ENCODE measurements around the gene SMARCD1. TPM values are rescaled to one million over a fixed set of nuclear protein-coding genes. Genes with fewer than 3 reads are reported as not detected.

The SMARCD1 gene
- polyA plus RNA-seq (2013, experiment 1 of 2): 125 TPM
- polyA plus RNA-seq (2013, experiment 2 of 2): 122 TPM

DNA sequence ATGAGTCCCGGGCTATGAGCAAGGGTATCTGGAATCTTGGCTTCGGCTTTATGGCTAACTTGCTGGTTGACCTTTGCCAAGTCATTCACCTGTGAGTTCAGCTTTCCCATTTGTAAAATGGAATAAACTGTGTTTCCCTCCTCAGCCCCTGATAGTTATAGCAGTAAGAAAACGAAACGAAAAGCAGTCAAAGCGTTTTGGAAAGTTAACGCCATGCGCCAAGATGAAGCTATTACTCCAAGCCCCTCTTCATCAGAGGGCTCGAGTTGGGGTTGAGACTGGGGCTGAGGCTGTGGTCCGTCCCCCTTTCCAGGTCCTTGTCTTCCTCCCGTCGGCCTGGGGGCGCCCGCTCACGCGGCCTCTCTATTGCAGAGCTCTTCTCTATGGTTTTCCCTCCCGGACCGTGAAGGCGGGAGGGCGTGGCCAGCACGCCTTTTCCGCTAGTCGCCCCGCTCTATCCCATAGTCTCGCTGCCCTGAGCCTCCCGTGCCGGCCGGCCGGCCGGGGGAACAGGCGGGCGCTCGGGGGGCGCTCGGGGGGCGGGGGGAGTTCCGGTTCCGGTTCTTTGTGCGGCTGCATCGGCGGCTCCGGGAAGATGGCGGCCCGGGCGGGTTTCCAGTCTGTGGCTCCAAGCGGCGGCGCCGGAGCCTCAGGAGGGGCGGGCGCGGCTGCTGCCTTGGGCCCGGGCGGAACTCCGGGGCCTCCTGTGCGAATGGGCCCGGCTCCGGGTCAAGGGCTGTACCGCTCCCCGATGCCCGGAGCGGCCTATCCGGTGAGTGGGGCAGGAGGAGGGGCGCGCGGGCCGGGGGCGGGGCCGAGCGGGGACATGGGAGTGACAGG, at the start of gene SMARCD1:
Gene SMARCD1 (plus strand): TSS at position 568 of the 840 bp plus-strand sequence. CDS start 28 bp downstream, at position 596.
- Histone ChIP-seq H4K91ac (ENCODE audit: low read depth, low read length, poor library complexity) (no peak within 1 kb of the TSS), H3K79me1 (ENCODE audit: low read depth, low read length) (no peaks in the 10 kb centered on the region), H3K4me1 (ENCODE audit: control insufficient read depth in 2 of 2, insufficient read depth in 1 of 2, low read depth in 1 of 2, low read length in 2 of 2) (peaks cover 9 to 18% of the 10 kb centered on the region in 2 donors), H2AFZ (ENCODE audit: low read length) (peak within 1 kb of the TSS; percentile 82), H2BK15ac (ENCODE audit: low read length) (no peak within 1 kb of the TSS), H3K9me3 (replicated peaks in 1 of 2; ENCODE audit: control insufficient read depth in 2 of 2, insufficient read depth in 1 of 2, low read depth in 1 of 2, low read length in 2 of 2) (no peaks in the 10 kb centered on the region), H4K8ac (ENCODE audit: low read depth, low read length) (no peak within 1 kb of the TSS), H3K4ac (ENCODE audit: low read length) (no peak within 1 kb of the TSS), H2BK5ac (ENCODE audit: low read length) (peak within 1 kb of the TSS; percentile 78), H3K27ac (replicated peaks; ENCODE audit: low read length) (peak within 1 kb of the TSS; percentile 79), H3K27me3 (ENCODE audit: control insufficient read depth in 3 of 3, insufficient read depth in 3 of 3, low read depth in 1 of 3, low read length in 3 of 3) (no peaks in the 10 kb centered on the region), H2BK12ac (ENCODE audit: low read length) (no peak within 1 kb of the TSS), H3K23ac (ENCODE audit: low read depth, low read length, poor library complexity) (no peak within 1 kb of the TSS), H3K4me3 (ENCODE audit: low read length in 2 of 2) (peak within 1 kb of the TSS; percentile 60 to 86), H3K14ac (ENCODE audit: low read length) (no peak within 1 kb of the TSS), H3K9ac (ENCODE audit: low read depth, low read length, poor library complexity) (peak within 1 kb of the TSS; percentile 67), H3K4me2 (ENCODE audit: insufficient read depth, low read length, poor library complexity, severe bottlenecking) (peak within 1 kb of the TSS; percentile 60), H3K36me3 (replicated peaks in 1 of 2; ENCODE audit: control insufficient read depth in 2 of 2, insufficient read depth in 2 of 2, low read length in 2 of 2) (peaks cover 29 to 43% of the 10 kb centered on the region in 2 donors), H2AK5ac (ENCODE audit: low read depth, low read length) (no peak within 1 kb of the TSS), H2BK120ac (ENCODE audit: low read depth, low read length) (no peak within 1 kb of the TSS), H3K18ac (ENCODE audit: low read length) (peak within 1 kb of the TSS; percentile 95)
- WGBS, 2 donors (ENCODE audit: extremely low coverage in 2 of 2, insufficient read length in 2 of 2, insufficient replicate concordance in 1 of 2): no CpG with 5 or more reads among the region's 69 CpGs
- peak; percentile 95 for DNase-seq (ENCODE audit: low spot score)

DNA sequence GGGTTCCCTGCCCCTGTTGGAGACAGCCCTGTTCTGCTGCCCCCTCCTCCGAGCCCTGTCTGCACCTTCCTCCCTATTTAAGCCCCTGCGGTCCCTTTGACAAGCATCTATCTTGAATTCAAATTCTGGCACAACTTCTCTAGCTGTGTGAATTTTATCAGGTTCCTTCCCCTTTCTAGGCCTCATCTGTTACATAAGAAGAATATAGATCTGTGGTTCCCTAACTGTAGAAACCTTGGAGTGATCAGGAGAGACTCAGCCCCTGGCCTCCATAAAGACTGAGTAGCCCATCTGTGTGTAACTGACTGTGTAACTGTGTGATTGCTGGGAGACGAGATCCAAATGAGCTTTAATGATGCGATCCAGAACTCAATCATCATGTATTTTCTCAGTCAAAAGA, 46.8 kb upstream of the SMARCD1 start:
- Histone ChIP-seq H3K27ac (replicated peaks; ENCODE audit: low read length) (no peak overlapping the region), H2AFZ (ENCODE audit: low read length) (no peak overlapping the region), H2BK15ac (ENCODE audit: low read length) (no peak overlapping the region), H3K79me1 (ENCODE audit: low read depth, low read length) (no peaks in the 10 kb centered on the region), H2BK12ac (ENCODE audit: low read length) (no peak overlapping the region), H3K23ac (ENCODE audit: low read depth, low read length, poor library complexity) (no peak overlapping the region), H3K4me3 (ENCODE audit: low read length in 2 of 2) (no peak overlapping the region), H3K27me3 (ENCODE audit: control insufficient read depth in 3 of 3, insufficient read depth in 3 of 3, low read depth in 1 of 3, low read length in 3 of 3) (peaks cover 0 to 12% (median 0%) of the 10 kb centered on the region in 3 experiments), H3K14ac (ENCODE audit: low read length) (no peak overlapping the region), H3K36me3 (replicated peaks in 1 of 2; ENCODE audit: control insufficient read depth in 2 of 2, insufficient read depth in 2 of 2, low read length in 2 of 2) (no peaks in the 10 kb centered on the region), H3K4me1 (ENCODE audit: control insufficient read depth in 2 of 2, insufficient read depth in 1 of 2, low read depth in 1 of 2, low read length in 2 of 2) (peaks cover 3% of the 10 kb centered on the region in 2 donors), H3K4ac (ENCODE audit: low read length) (no peak overlapping the region), H4K91ac (ENCODE audit: low read depth, low read length, poor library complexity) (no peak overlapping the region), H3K9ac (ENCODE audit: low read depth, low read length, poor library complexity) (no peak overlapping the region), H2BK120ac (ENCODE audit: low read depth, low read length) (no peak overlapping the region), H4K8ac (ENCODE audit: low read depth, low read length) (no peak overlapping the region), H3K18ac (ENCODE audit: low read length) (no peak overlapping the region), H2BK5ac (ENCODE audit: low read length) (no peak overlapping the region), H2AK5ac (ENCODE audit: low read depth, low read length) (no peak overlapping the region), H3K4me2 (ENCODE audit: insufficient read depth, low read length, poor library complexity, severe bottlenecking) (no peak overlapping the region), H3K9me3 (replicated peaks in 1 of 2; ENCODE audit: control insufficient read depth in 2 of 2, insufficient read depth in 1 of 2, low read depth in 1 of 2, low read length in 2 of 2) (no peaks in the 10 kb centered on the region)
- no peak for DNase-seq (ENCODE audit: low spot score)
- no CpG with 5 or more reads among the region's 4 CpGs for WGBS, 2 donors (ENCODE audit: extremely low coverage in 2 of 2, insufficient read length in 2 of 2, insufficient replicate concordance in 1 of 2)

DNA sequence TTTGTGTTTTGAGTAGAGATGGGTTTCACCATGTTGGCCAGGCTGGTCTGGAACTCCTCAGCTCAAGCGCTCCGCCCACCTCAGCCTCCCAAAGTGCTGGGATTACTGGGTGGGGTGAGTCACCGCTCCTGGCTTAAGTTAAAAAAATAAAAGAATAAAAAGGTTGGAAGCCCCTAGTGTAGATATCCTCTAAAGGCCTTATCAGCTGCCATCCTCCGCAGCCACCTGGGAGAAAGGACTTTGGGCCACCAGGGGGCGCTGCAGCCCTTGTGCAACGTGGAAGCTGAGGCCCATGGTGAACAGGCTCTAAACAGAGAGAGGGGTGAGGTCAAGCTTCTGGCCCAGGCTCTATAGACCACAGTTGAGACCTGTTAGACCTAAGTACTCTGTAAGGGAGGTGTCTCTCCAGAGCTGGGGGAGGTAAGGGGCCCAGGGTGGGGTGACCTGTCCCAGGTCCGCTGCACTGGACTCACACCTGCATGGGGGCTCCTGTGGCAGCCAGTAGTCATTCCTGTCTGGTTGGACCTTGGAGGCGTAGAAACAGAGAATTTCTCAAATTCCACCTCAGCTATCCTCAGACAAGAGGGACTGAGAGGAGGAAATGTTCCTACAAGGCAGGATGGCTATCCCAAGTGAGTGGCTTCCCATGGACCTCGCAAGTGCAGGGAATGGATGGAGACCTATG, 45.8 kb upstream of the SMARCD1 start:
- no peaks in the 10 kb centered on the region for H3K36me3 ChIP-seq (replicated peaks in 1 of 2; ENCODE audit: control insufficient read depth in 2 of 2, insufficient read depth in 2 of 2, low read length in 2 of 2)
- no peak overlapping the region for H3K4me3 ChIP-seq (ENCODE audit: low read length in 2 of 2)
- H3K27ac ChIP-seq (replicated peaks; ENCODE audit: low read length): no peak overlapping the region
- no peak overlapping the region for H3K4me2 ChIP-seq (ENCODE audit: insufficient read depth, low read length, poor library complexity, severe bottlenecking)
- H2BK12ac ChIP-seq (ENCODE audit: low read length): no peak overlapping the region
- H3K9me3 ChIP-seq (replicated peaks in 1 of 2; ENCODE audit: control insufficient read depth in 2 of 2, insufficient read depth in 1 of 2, low read depth in 1 of 2, low read length in 2 of 2): no peaks in the 10 kb centered on the region
- H2BK5ac ChIP-seq (ENCODE audit: low read length): no peak overlapping the region
- H4K91ac ChIP-seq (ENCODE audit: low read depth, low read length, poor library complexity): no peak overlapping the region
- peak overlapping the region; percentile 62 for H3K18ac ChIP-seq (ENCODE audit: low read length)
- no peak overlapping the region for H2AK5ac ChIP-seq (ENCODE audit: low read depth, low read length)
- peak; percentile 85 for DNase-seq (ENCODE audit: low spot score)
- WGBS, 2 donors (ENCODE audit: extremely low coverage in 2 of 2, insufficient read length in 2 of 2, insufficient replicate concordance in 1 of 2): no CpG with 5 or more reads among the region's 9 CpGs
- no peak overlapping the region for H3K9ac ChIP-seq (ENCODE audit: low read depth, low read length, poor library complexity)
- H3K4ac ChIP-seq (ENCODE audit: low read length): no peak overlapping the region
- peaks cover 0 to 3% of the 10 kb centered on the region in 2 donors for H3K4me1 ChIP-seq (ENCODE audit: control insufficient read depth in 2 of 2, insufficient read depth in 1 of 2, low read depth in 1 of 2, low read length in 2 of 2)
- H3K79me1 ChIP-seq (ENCODE audit: low read depth, low read length): no peaks in the 10 kb centered on the region
- no peak overlapping the region for H3K23ac ChIP-seq (ENCODE audit: low read depth, low read length, poor library complexity)
- peaks cover 0 to 12% (median 0%) of the 10 kb centered on the region in 3 experiments for H3K27me3 ChIP-seq (ENCODE audit: control insufficient read depth in 3 of 3, insufficient read depth in 3 of 3, low read depth in 1 of 3, low read length in 3 of 3)
- no peak overlapping the region for H2BK15ac ChIP-seq (ENCODE audit: low read length)
- H2AFZ ChIP-seq (ENCODE audit: low read length): peak overlapping the region; percentile 58
- no peak overlapping the region for H3K14ac ChIP-seq (ENCODE audit: low read length)
- H2BK120ac ChIP-seq (ENCODE audit: low read depth, low read length): no peak overlapping the region
- no peak overlapping the region for H4K8ac ChIP-seq (ENCODE audit: low read depth, low read length)

DNA sequence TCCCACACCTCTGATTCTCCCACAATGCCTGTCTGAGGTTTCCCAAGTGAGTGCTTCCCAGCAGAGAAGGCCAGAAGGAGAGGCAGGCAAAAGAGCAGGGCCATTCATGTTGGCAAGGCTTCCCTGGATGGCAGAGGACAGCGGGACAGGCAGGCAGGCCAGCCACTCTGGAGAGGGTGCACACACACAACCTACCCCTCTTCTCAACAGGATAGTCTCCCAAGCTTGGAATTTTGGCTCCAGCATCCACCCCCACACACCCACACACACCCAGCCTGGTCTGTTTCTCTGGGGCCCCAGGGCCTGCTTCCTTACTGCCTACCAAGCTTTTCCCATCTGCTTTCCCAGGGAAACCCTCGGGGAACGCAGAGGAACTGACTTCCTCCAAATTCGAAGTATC, 44.5 kb upstream of the SMARCD1 start:
- Histone ChIP-seq H2AFZ (ENCODE audit: low read length) (peak overlapping the region; percentile 56), H3K9ac (ENCODE audit: low read depth, low read length, poor library complexity) (no peak overlapping the region), H3K36me3 (replicated peaks in 1 of 2; ENCODE audit: control insufficient read depth in 2 of 2, insufficient read depth in 2 of 2, low read length in 2 of 2) (no peaks in the 10 kb centered on the region), H3K4me1 (ENCODE audit: control insufficient read depth in 2 of 2, insufficient read depth in 1 of 2, low read depth in 1 of 2, low read length in 2 of 2) (peaks cover 0 to 3% of the 10 kb centered on the region in 2 donors), H3K27ac (replicated peaks; ENCODE audit: low read length) (no peak overlapping the region), H2BK12ac (ENCODE audit: low read length) (no peak overlapping the region), H3K18ac (ENCODE audit: low read length) (no peak overlapping the region), H3K9me3 (replicated peaks in 1 of 2; ENCODE audit: control insufficient read depth in 2 of 2, insufficient read depth in 1 of 2, low read depth in 1 of 2, low read length in 2 of 2) (no peaks in the 10 kb centered on the region), H3K27me3 (ENCODE audit: control insufficient read depth in 3 of 3, insufficient read depth in 3 of 3, low read depth in 1 of 3, low read length in 3 of 3) (peaks cover 0 to 12% (median 0%) of the 10 kb centered on the region in 3 experiments), H3K4ac (ENCODE audit: low read length) (no peak overlapping the region), H3K79me1 (ENCODE audit: low read depth, low read length) (no peaks in the 10 kb centered on the region), H3K4me3 (ENCODE audit: low read length in 2 of 2) (no peak overlapping the region), H4K91ac (ENCODE audit: low read depth, low read length, poor library complexity) (no peak overlapping the region), H4K8ac (ENCODE audit: low read depth, low read length) (no peak overlapping the region), H3K4me2 (ENCODE audit: insufficient read depth, low read length, poor library complexity, severe bottlenecking) (no peak overlapping the region), H3K23ac (ENCODE audit: low read depth, low read length, poor library complexity) (no peak overlapping the region), H2BK5ac (ENCODE audit: low read length) (peak overlapping the region; percentile 49), H2BK120ac (ENCODE audit: low read depth, low read length) (no peak overlapping the region), H2BK15ac (ENCODE audit: low read length) (no peak overlapping the region), H3K14ac (ENCODE audit: low read length) (no peak overlapping the region), H2AK5ac (ENCODE audit: low read depth, low read length) (peak overlapping the region; percentile 82)
- DNase-seq (ENCODE audit: low spot score): no peak
- whole genome bisulfite sequencing, 2 donors (ENCODE audit: extremely low coverage in 2 of 2, insufficient read length in 2 of 2, insufficient replicate concordance in 1 of 2): no CpG with 5 or more reads among the region's 4 CpGs
